ENCODE results near the gene KIF12. TPM values are rescaled to one million over a fixed set of nuclear protein-coding genes. Genes with fewer than 3 reads are reported as not detected.

The KIF12 gene
- total and polyA plus RNA-seq, 4 donors = 0.47 to 6.7 (median 4.8) TPM

- no peak overlapping the region for H3K9ac ChIP-seq (ENCODE audit: insufficient read depth in 1 of 2, low read length in 2 of 2)
- H3K36me3 ChIP-seq (ENCODE audit: control insufficient read depth in 4 of 4, insufficient read depth in 4 of 4, low read length in 4 of 4) = no peaks in the 10 kb centered on the region
- no peak for ATAC-seq (ENCODE audit: insufficient read depth, low FRiP score)
- WGBS, 2 donors = 58 to 77% methylated on average over 12 of the region's 12 CpGs
- peak in 2 of 3 donors; percentile 30 to 58 for DNase-seq
- no peak overlapping the region for H3K4me3 ChIP-seq
- peaks cover 0 to 34% (median 16%) of the 10 kb centered on the region in 5 donors for H3K4me1 ChIP-seq (ENCODE audit: control insufficient read depth in 5 of 5, insufficient read depth in 5 of 5, low read length in 5 of 5)
- TF ChIP-seq CTCF (IDR thresholded peaks at IDR 0.05; ENCODE audit: control extremely low read depth, extremely low read depth) = no peak
- no peaks in the 10 kb centered on the region for H3K9me3 ChIP-seq (ENCODE audit: control insufficient read depth in 4 of 4, insufficient read depth in 3 of 4, low read length in 3 of 4)
- no peak overlapping the region for H3K27ac ChIP-seq (ENCODE audit: low read depth in 1 of 2, low read length in 1 of 2)
- H3K27me3 ChIP-seq (ENCODE audit: control insufficient read depth in 3 of 3, insufficient read depth in 3 of 3, low read length in 2 of 3) = no peaks in the 10 kb centered on the region
Measured at GRCh38 chr9:114116126-114116747, 17.1 kb upstream of the KIF12 start.

- Histone ChIP-seq H3K9me3 (ENCODE audit: control insufficient read depth in 4 of 4, insufficient read depth in 3 of 4, low read length in 3 of 4) (no peaks in the 10 kb centered on the region), H3K4me1 (ENCODE audit: control insufficient read depth in 5 of 5, insufficient read depth in 5 of 5, low read length in 5 of 5) (peaks cover 0 to 33% (median 11%) of the 10 kb centered on the region in 5 donors), H3K36me3 (ENCODE audit: control insufficient read depth in 4 of 4, insufficient read depth in 4 of 4, low read length in 4 of 4) (no peaks in the 10 kb centered on the region), H3K4me3 (no peak overlapping the region), H3K9ac (ENCODE audit: insufficient read depth in 1 of 2, low read length in 2 of 2) (no peak overlapping the region), H3K27ac (ENCODE audit: low read depth in 1 of 2, low read length in 1 of 2) (no peak overlapping the region), H3K27me3 (ENCODE audit: control insufficient read depth in 3 of 3, insufficient read depth in 3 of 3, low read length in 2 of 3) (no peaks in the 10 kb centered on the region)
- DNase-seq (no peak), ATAC-seq (ENCODE audit: insufficient read depth, low FRiP score) (no peak)
- WGBS, 2 donors = 83 to 89% methylated on average over 9 of the region's 9 CpGs
- no peak for TF ChIP-seq CTCF (IDR thresholded peaks at IDR 0.05; ENCODE audit: control extremely low read depth, extremely low read depth)
Measured at GRCh38 chr9:114115654-114116125, 16.6 kb upstream of the KIF12 start.

GRCh38 chr9:114114364-114114763, 15.3 kb upstream of the KIF12 start:
- Histone ChIP-seq H3K4me3 (no peak overlapping the region), H3K27me3 (ENCODE audit: control insufficient read depth in 3 of 3, insufficient read depth in 3 of 3, low read length in 2 of 3) (no peaks in the 10 kb centered on the region), H3K9me3 (ENCODE audit: control insufficient read depth in 4 of 4, insufficient read depth in 3 of 4, low read length in 3 of 4) (no peaks in the 10 kb centered on the region), H3K36me3 (ENCODE audit: control insufficient read depth in 4 of 4, insufficient read depth in 4 of 4, low read length in 4 of 4) (no peaks in the 10 kb centered on the region), H3K27ac (ENCODE audit: low read depth in 1 of 2, low read length in 1 of 2) (no peak overlapping the region), H3K4me1 (ENCODE audit: control insufficient read depth in 5 of 5, insufficient read depth in 5 of 5, low read length in 5 of 5) (peaks cover 0 to 25% (median 5%) of the 10 kb centered on the region in 5 donors), H3K9ac (ENCODE audit: insufficient read depth in 1 of 2, low read length in 2 of 2) (no peak overlapping the region)
- no peak for ATAC-seq (ENCODE audit: insufficient read depth, low FRiP score)
- WGBS, 2 donors = 50 to 63% methylated on average over 2 of the region's 2 CpGs
- no peak for TF ChIP-seq CTCF (IDR thresholded peaks at IDR 0.05; ENCODE audit: control extremely low read depth, extremely low read depth)
- DNase-seq = no peak
